H1 (cell line): ENCODE data around the gene CPEB1. TPM values are rescaled to one million over a fixed set of nuclear protein-coding genes. Genes with fewer than 3 reads are reported as not detected.

Source experiments
- CTCF ChIA-PET: fragments of 300-600 bp; sonication (Branson Sonifier 250); formaldehyde crosslinking; loops from one replicate; lab custom pipeline; 2021; ENCODE audit not compliant: partially characterized antibody; lab: Charles Lee
- POLR2A ChIA-PET: fragments of 300-600 bp; sonication (Branson Sonifier 250); formaldehyde crosslinking; loops from one replicate; lab custom pipeline; 2021; ENCODE audit warnings: inconsistent platforms; ENCODE audit not compliant: partially characterized antibody; lab: Charles Lee
- DNase-seq, 2 experiments: peaks; one replicate each; pipeline versions ENCODE4 v3.0.0 to v3.0.0-alpha.2; 2010 to 2022; ENCODE audit warnings: low spot score in 2 of 2, low read depth in 1 of 2, mixed read lengths in 1 of 2
- FAIRE-seq: peaks from 2 replicates; lab custom pipeline; 2011; peaks lifted over from hg19 to GRCh38; lab: Jason Lieb, UNC
- H2AFZ ChIP-seq: 2 replicates; pipeline ENCODE4 v1.8.1; 2012; ENCODE audit warnings: low read length, inconsistent platforms
- H2AK5ac ChIP-seq: 2 replicates; pipeline ENCODE4 v1.6.1; 2013; ENCODE audit warnings: low read depth, low read length
- H2BK120ac ChIP-seq: replicated peaks from 2 replicates; pipeline ENCODE3; 2013; ENCODE audit warnings: low read depth, low read length, inconsistent platforms
- H2BK12ac ChIP-seq: 2 replicates; pipeline ENCODE4 v1.6.1; 2013; ENCODE audit warnings: low read depth, low read length
- H2BK15ac ChIP-seq: 2 replicates; pipeline ENCODE4 v1.6.1; 2013; ENCODE audit warnings: low read length
- H2BK20ac ChIP-seq: 2 replicates; pipeline ENCODE4 v1.6.1; 2013; ENCODE audit warnings: low read length
- H2BK5ac ChIP-seq: 2 replicates; pipeline ENCODE4 v1.6.1; 2013; ENCODE audit warnings: low read depth, low read length
- H3K14ac ChIP-seq: 2 replicates; pipeline ENCODE4 v1.6.1; 2013; ENCODE audit warnings: inconsistent platforms; ENCODE audit not compliant: insufficient read length
- H3K18ac ChIP-seq: 2 replicates; pipeline ENCODE4 v1.6.1; 2013; ENCODE audit warnings: low read length; ENCODE audit errors: extremely low read depth
- H3K23ac ChIP-seq: 2 replicates; pipeline ENCODE4 v1.6.1; 2013; ENCODE audit warnings: inconsistent platforms; ENCODE audit not compliant: insufficient read length
- H3K23me2 ChIP-seq: 2 replicates; pipeline ENCODE4 v1.6.1; 2013; ENCODE audit warnings: low read depth, low read length
- H3K27ac ChIP-seq: 2 replicates; pipeline ENCODE4 v1.6.1; 2011; ENCODE audit warnings: low read depth, low read length, inconsistent platforms
- H3K27me3 ChIP-seq, 4 experiments: replicated peaks in 1 of 4; 1 replicate in 1 of 4; 2 replicates in 3 of 4; pipeline versions ENCODE4 v1.6.1 to v1.8.1; 2011 to 2013; ENCODE audit warnings: low read length in 3 of 4, mild to moderate bottlenecking in 3 of 4, inconsistent platforms in 2 of 4, mixed read lengths in 2 of 4, moderate library complexity in 1 of 4; ENCODE audit not compliant: control insufficient read depth in 3 of 4, insufficient read depth in 3 of 4; ENCODE audit errors: extremely low read depth in 1 of 4
- H3K36me3 ChIP-seq, 4 experiments: 2 replicates each; pipeline versions ENCODE4 v1.6.1 to v1.8.1; 2011 to 2013; ENCODE audit warnings: mild to moderate bottlenecking in 4 of 4, low read length in 3 of 4, moderate library complexity in 2 of 4, control low read depth in 1 of 4, inconsistent platforms in 1 of 4; ENCODE audit not compliant: insufficient read depth in 4 of 4, control insufficient read depth in 2 of 4
- H3K4ac ChIP-seq: replicated peaks from 2 replicates; pipeline ENCODE3; 2013; ENCODE audit warnings: low read length, low read depth, mixed read lengths, inconsistent platforms; ENCODE audit not compliant: insufficient read length
- H3K4me1 ChIP-seq, 4 experiments: replicated peaks in 1 of 4; 1 replicate in 1 of 4; 2 replicates in 3 of 4; pipeline versions ENCODE4 v1.6.1 to v1.8.1; 2011 to 2013; ENCODE audit warnings: low read length in 3 of 4, inconsistent platforms in 2 of 4, mixed read lengths in 1 of 4; ENCODE audit not compliant: insufficient read depth in 4 of 4, control insufficient read depth in 3 of 4
- H3K4me2 ChIP-seq, 2 experiments: 2 replicates each; pipeline versions ENCODE4 v1.6.1 to v1.8.1; 2011 to 2013; ENCODE audit warnings: low read depth in 2 of 2, low read length in 2 of 2, control low read depth in 1 of 2, inconsistent platforms in 1 of 2, mild to moderate bottlenecking in 1 of 2; ENCODE audit not compliant: insufficient read depth in 1 of 2
- H3K4me3 ChIP-seq, 4 experiments: fragments of 200-600, 300-600 bp in 1 of 4; sonication (generic), shearing (Covaris generic), sonication (Bioruptor Twin) in 1 of 4; 2 replicates each; pipeline versions ENCODE4 v1.5.1 to v1.8.1; 2011 to 2016; ENCODE audit warnings: low read length in 4 of 4, low read depth in 3 of 4, control low read depth in 2 of 4, inconsistent platforms in 2 of 4, mild to moderate bottlenecking in 2 of 4, mixed read lengths in 1 of 4, moderate library complexity in 1 of 4; ENCODE audit not compliant: insufficient read depth in 2 of 4; ENCODE audit errors: extremely low read depth in 1 of 4
- H3K56ac ChIP-seq: replicated peaks from 2 replicates; pipeline ENCODE3; 2013; ENCODE audit warnings: low read depth, mild to moderate bottlenecking, mixed read lengths, low read length, inconsistent platforms; ENCODE audit not compliant: insufficient read length
- H3K79me1 ChIP-seq: 2 replicates; pipeline ENCODE4 v1.6.1; 2013; ENCODE audit warnings: low read depth, low read length, control low read depth
- H3K79me2 ChIP-seq, 2 experiments: 2 replicates each; pipeline versions ENCODE4 v1.6.1 to v1.8.1; 2012 to 2013; ENCODE audit warnings: low read length in 2 of 2, mild to moderate bottlenecking in 2 of 2, inconsistent platforms in 1 of 2; ENCODE audit not compliant: insufficient read depth in 2 of 2, control insufficient read depth in 1 of 2
- H3K9ac ChIP-seq, 4 experiments: replicated peaks in 1 of 4; 1 replicate in 1 of 4; 2 replicates in 3 of 4; pipeline versions ENCODE4 v1.6.1 to v1.8.1; 2011 to 2013; ENCODE audit warnings: low read depth in 3 of 4, low read length in 3 of 4, control low read depth in 2 of 4, mild to moderate bottlenecking in 2 of 4, moderate library complexity in 2 of 4, inconsistent platforms in 1 of 4; ENCODE audit errors: extremely low read depth in 1 of 4
- H3K9me3 ChIP-seq, 2 experiments: 2 replicates each; pipeline versions ENCODE4 v1.6.1 to v1.8.1; 2012 to 2013; ENCODE audit warnings: mild to moderate bottlenecking in 2 of 2, moderate library complexity in 2 of 2, control low read depth in 1 of 2, inconsistent platforms in 1 of 2, low read depth in 1 of 2, low read length in 1 of 2, mixed read lengths in 1 of 2; ENCODE audit not compliant: insufficient read depth in 2 of 2
- H4K20me1 ChIP-seq, 2 experiments: replicated peaks in 1 of 2; 2 replicates each; pipeline versions ENCODE3 to v1.8.1; 2011 to 2013; ENCODE audit warnings: inconsistent platforms in 2 of 2, low read length in 2 of 2, mild to moderate bottlenecking in 1 of 2; ENCODE audit not compliant: insufficient read depth in 2 of 2, control insufficient read depth in 1 of 2
- H4K5ac ChIP-seq: 2 replicates; pipeline ENCODE4 v1.6.1; 2013; ENCODE audit warnings: low read length, low read depth, mixed read lengths, inconsistent platforms; ENCODE audit not compliant: insufficient read length
- H4K8ac ChIP-seq: 2 replicates; pipeline ENCODE4 v1.8.0; 2013; ENCODE audit warnings: mild to moderate bottlenecking, moderate library complexity, low read length, inconsistent platforms; ENCODE audit not compliant: insufficient read depth; ENCODE audit errors: extremely low read depth
- H4K91ac ChIP-seq: replicated peaks from 2 replicates; pipeline ENCODE3; 2013; ENCODE audit warnings: low read length, mixed read lengths, inconsistent platforms; ENCODE audit not compliant: insufficient read length
- BCL11A ChIP-seq, 2 experiments: IDR thresholded peaks; one replicate each; pipeline ENCODE4 v1.6.1; 2011; ENCODE audit warnings: low read depth in 2 of 2, low read length in 2 of 2, mild to moderate bottlenecking in 2 of 2
- CEBPB ChIP-seq: IDR thresholded peaks from 2 replicates; pipeline ENCODE4 v1.6.1; 2012; ENCODE audit warnings: low read depth, low read length
- CHD1 ChIP-seq: IDR thresholded peaks from 2 replicates; pipeline ENCODE4 v1.6.1; 2012; ENCODE audit warnings: low read depth, low read length, improper control_type of control experiment
- GTF2F1 ChIP-seq: IDR thresholded peaks from 2 replicates; pipeline ENCODE4 v1.6.1; 2012; ENCODE audit warnings: low read depth, low read length, improper control_type of control experiment, borderline replicate concordance
- KDM1A ChIP-seq: fragments of 200-600, 300-600 bp; sonication (generic); IDR thresholded peaks from 2 replicates; pipeline ENCODE4 v1.7.1; 2016; ENCODE audit warnings: mild to moderate bottlenecking, low read length, borderline replicate concordance
- KDM4A ChIP-seq: IDR thresholded peaks from one replicate; pipeline ENCODE4 v1.7.1; 2012; ENCODE audit warnings: low read depth, mild to moderate bottlenecking, moderate library complexity, low read length, inconsistent platforms; ENCODE audit not compliant: severe bottlenecking
- POLR2A ChIP-seq, 2 experiments: IDR thresholded peaks; 1 replicate in 1 of 2; 2 replicates in 1 of 2; pipeline ENCODE4 v1.6.1; 2011; ENCODE audit warnings: low read depth in 2 of 2, low read length in 2 of 2, mild to moderate bottlenecking in 2 of 2; ENCODE audit errors: control extremely low read depth in 1 of 2
- RAD21 ChIP-seq, 2 experiments: IDR thresholded peaks in 1 of 2; conservative IDR thresholded peaks in 1 of 2; 2 replicates each; pipeline ENCODE4 v1.6.1; 2011; ENCODE audit warnings: low read depth in 2 of 2, low read length in 2 of 2, improper control_type of control experiment in 1 of 2, inconsistent platforms in 1 of 2, mild to moderate bottlenecking in 1 of 2, moderate library complexity in 1 of 2
- RNF2 ChIP-seq: fragments of 200-900, 300-1000 bp; sonication (generic); IDR thresholded peaks from 2 replicates; pipeline ENCODE4 v1.7.1; 2016; ENCODE audit warnings: borderline replicate concordance, low read depth, mild to moderate bottlenecking, antibody characterized with exemption, low read length; ENCODE audit not compliant: poor library complexity, severe bottlenecking; ENCODE audit errors: missing control alignments
- RXRA ChIP-seq: IDR thresholded peaks from 2 replicates; pipeline ENCODE4 v1.6.1; 2011; ENCODE audit warnings: low read depth, mild to moderate bottlenecking, low read length, moderate library complexity; ENCODE audit not compliant: insufficient read depth
- SIX5 ChIP-seq: IDR thresholded peaks from 2 replicates; pipeline ENCODE4 v1.6.1; 2011; ENCODE audit warnings: mild to moderate bottlenecking, low read depth, low read length
- SP2 ChIP-seq: IDR thresholded peaks from 2 replicates; pipeline ENCODE4 v1.6.1; 2012; ENCODE audit warnings: mild to moderate bottlenecking, low read length, inconsistent platforms
- TBP ChIP-seq: IDR thresholded peaks from 2 replicates; pipeline ENCODE4 v1.6.1; 2011; ENCODE audit warnings: low read depth, low read length, improper control_type of control experiment
- WGBS, 2 experiments: shearing (Covaris generic) in 1 of 2; methylation state at CpG; one replicate each; pipeline versions ENCODE4 v1.1.6 to v1.1.7; 2013 to 2015; ENCODE audit warnings: low lambda C conversion rate in 2 of 2, mixed read lengths in 2 of 2, inconsistent platforms in 1 of 2, low coverage in 1 of 2, missing lambda C conversion rate in 1 of 2; ENCODE audit not compliant: insufficient replicate concordance in 2 of 2, insufficient coverage in 1 of 2, insufficient read length in 1 of 2; ENCODE audit errors: extremely low coverage in 1 of 2, missing lambda C conversion rate in 1 of 2; 5-methylcytosine and 5-hydroxymethylcytosine counted together
- polyA plus RNA-seq, 7 experiments: library from polyadenylated mRNA; depleted of rRNA in 3 of 7; stranded (reverse) in 5 of 7; unstranded in 2 of 7; fragments of >200 nt in 5 of 7; fragments of 200-250 nt in 2 of 7; gene quantifications; 1 replicate in 5 of 7; 2 replicates in 1 of 7; 4 replicates in 1 of 7; pipeline versions ENCODE4 v1.2.1 to v1.2.3, GENCODE V29; 2011 to 2013; ENCODE audit warnings: missing spikeins in 2 of 7, mixed read lengths in 2 of 7
- total RNA-seq: library from RNA; stranded (reverse); fragmentation: NEBNext Ultra II Directional; extraction: Animal tissue kit (Norgen Biotek cat#: 25700); gene quantifications from 2 replicates; pipeline ENCODE4 v1.2.1, GENCODE V29; 2021
- TF ChIP-seq, protein P1 (sequence below): IDR thresholded peaks from 2 replicates; pipeline ENCODE4 v1.6.1; 2011; ENCODE audit warnings: low read depth, mild to moderate bottlenecking, low read length; ENCODE audit not compliant: insufficient read depth

The CPEB1 gene
- total and polyA plus RNA-seq, 2 of the 8 experiments (the other 6 are each of a cell fraction or from before 2014, with no cell fraction given) = 4.4 to 4.5 TPM

DNA sequence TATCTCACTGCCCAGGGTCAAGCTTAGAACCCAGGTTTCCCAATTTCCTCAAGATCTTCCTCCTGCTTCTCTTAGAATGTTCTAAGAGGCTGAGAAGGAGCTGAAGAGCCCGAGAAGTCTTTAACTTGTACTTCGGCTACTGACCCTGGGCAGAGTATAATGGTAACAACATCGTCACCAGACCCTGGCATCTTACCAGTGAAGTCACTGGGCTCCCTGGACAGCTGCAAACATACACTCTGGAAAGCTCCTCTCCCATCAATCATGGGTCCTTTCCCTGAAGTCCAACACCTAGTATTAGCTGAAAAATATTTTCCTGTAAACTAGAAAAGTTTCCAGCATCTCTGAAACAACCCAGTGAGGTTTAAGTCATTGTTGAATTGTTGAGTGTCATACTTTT is 22.7 kb downstream of the CPEB1 start:
- ChIA-PET CTCF (interaction anchor here (0.7 to 1.6 kb wide), 4 partner anchors 23 to 304 kb away, joined by 3 to 6 read pairs (median 3); no protein-coding TSS in a partner anchor), POLR2A (interaction anchor here (0.6 to 0.9 kb wide), 3 partner anchors 11 to 61 kb away, joined by 3 to 4 read pairs (median 3); no protein-coding TSS in a partner anchor)
- Histone ChIP-seq H2BK20ac (no peak overlapping the region), H2AK5ac (no peak overlapping the region), H4K91ac (no peak overlapping the region), H2AFZ (no peak overlapping the region), H3K27ac (no peak overlapping the region), H3K18ac (no peak overlapping the region), H3K14ac (no peak overlapping the region), H3K23ac (no peak overlapping the region), H4K8ac (no peak overlapping the region), H3K36me3 (no peaks in the 10 kb centered on the region), H3K27me3 (no peaks in the 10 kb centered on the region), H2BK5ac (no peak overlapping the region), H2BK12ac (no peak overlapping the region), H3K4me1 (no peaks in the 10 kb centered on the region), H3K79me1 (no peaks in the 10 kb centered on the region), H3K79me2 (no peaks in the 10 kb centered on the region), H3K4ac (no peak overlapping the region), H3K4me2 (no peak overlapping the region), H3K23me2 (no peaks in the 10 kb centered on the region), H4K5ac (no peak overlapping the region), H3K9me3 (no peaks in the 10 kb centered on the region), H3K4me3 (no peak overlapping the region), H3K9ac (no peak overlapping the region), H3K56ac (no peak overlapping the region), H2BK15ac (no peak overlapping the region), H2BK120ac (no peak overlapping the region), H4K20me1 (no peaks in the 10 kb centered on the region)
- WGBS, 2 experiments = 89% methylated on average over 3 of the region's 3 CpGs; no CpG with 5 or more reads in 1 of the 2 experiments
- DNase-seq (no peak), FAIRE-seq (no peak)
- TF ChIP-seq RAD21 (IDR thresholded peaks at IDR 0.05 in 1 of 2, conservative IDR thresholded peaks at IDR 0.05 in 1 of 2; ENCODE audit: low read depth in 2 of 2, low read length in 2 of 2) = no peak
- no peak for TF ChIP-seq SP2
- TF ChIP-seq RXRA = no peak
- no peak for TF ChIP-seq POLR2A (IDR thresholded peaks at IDR 0.05; ENCODE audit: control extremely low read depth in 1 of 2, low read depth in 2 of 2, low read length in 2 of 2)
- TF ChIP-seq TBP = no peak
- TF ChIP-seq CHD1 = no peak
- TF ChIP-seq, protein P1, sequence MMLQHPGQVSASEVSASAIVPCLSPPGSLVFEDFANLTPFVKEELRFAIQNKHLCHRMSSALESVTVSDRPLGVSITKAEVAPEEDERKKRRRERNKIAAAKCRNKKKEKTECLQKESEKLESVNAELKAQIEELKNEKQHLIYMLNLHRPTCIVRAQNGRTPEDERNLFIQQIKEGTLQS = no peak
- no peak for TF ChIP-seq GTF2F1
- TF ChIP-seq SIX5 = no peak
- TF ChIP-seq KDM4A = no peak
- TF ChIP-seq KDM1A = no peak
- no peak for TF ChIP-seq RNF2
- no peak for TF ChIP-seq BCL11A (IDR thresholded peaks at IDR 0.05; ENCODE audit: low read depth in 2 of 2, low read length in 2 of 2)
- no peak for TF ChIP-seq CEBPB
